ENCODE data around the gene C17orf75. TPM values are rescaled to one million over a fixed set of nuclear protein-coding genes. Genes with fewer than 3 reads are reported as not detected.

The C17orf75 gene
- total and polyA plus RNA-seq, 2 of the 4 experiments (the other 2 are of a cell fraction): 11.5 to 16.1 TPM

GRCh38 chr17:32335046-32335445, 6.9 kb downstream of the C17orf75 start:
- Histone ChIP-seq H3K14ac (replicated peaks; ENCODE audit: low read depth, low read length) (no peak overlapping the region), H3K56ac (ENCODE audit: extremely low read depth, insufficient read depth, low read length) (no peak overlapping the region), H3K27me3 (ENCODE audit: control insufficient read depth, insufficient read depth, low read length) (no peaks in the 10 kb centered on the region), H2AK5ac (ENCODE audit: low read depth, low read length) (no peak overlapping the region), H3K9me3 (ENCODE audit: control insufficient read depth, insufficient read depth, low read length) (no peaks in the 10 kb centered on the region), H2AK9ac (replicated peaks; ENCODE audit: low read depth, low read length, poor library complexity) (no peak overlapping the region), H3K4ac (ENCODE audit: low read depth, low read length) (no peak overlapping the region), H4K8ac (ENCODE audit: low read depth in 2 of 2, low read length in 2 of 2) (no peak overlapping the region), H2BK20ac (ENCODE audit: low read depth, low read length) (no peak overlapping the region), H4K5ac (ENCODE audit: low read depth, low read length) (no peak overlapping the region), H3K79me1 (ENCODE audit: low read depth in 1 of 2, low read length in 2 of 2) (no peaks in the 10 kb centered on the region; a peak in 1 of 4 replicates), H3K36me3 (ENCODE audit: control insufficient read depth, insufficient read depth, low read length) (peaks cover 16% of the 10 kb centered on the region), H3K4me1 (ENCODE audit: control insufficient read depth, insufficient read depth, low read length) (no peaks in the 10 kb centered on the region), H2BK15ac (ENCODE audit: low read depth, low read length) (no peak overlapping the region), H3K4me2 (ENCODE audit: low read depth, low read length) (no peak overlapping the region), H4K20me1 (ENCODE audit: insufficient read depth, low read length) (no peaks in the 10 kb centered on the region), H3K9me1 (ENCODE audit: insufficient read depth, low read length) (peaks cover 7% of the 10 kb centered on the region), H3K18ac (ENCODE audit: low read depth, low read length) (no peak overlapping the region), H3K27ac (ENCODE audit: insufficient read depth, low read length) (no peak overlapping the region), H2AFZ (replicated peaks; ENCODE audit: low read length, poor library complexity) (no peak overlapping the region), H3K4me3 (ENCODE audit: insufficient read depth, low read depth, low read length) (no peak overlapping the region), H2BK5ac (ENCODE audit: low read depth, low read length, poor library complexity, severe bottlenecking) (no peak overlapping the region), H3K23ac (ENCODE audit: low read depth, low read length) (no peak overlapping the region), H2BK120ac (ENCODE audit: low read depth, low read length) (no peak overlapping the region), H3K9ac (ENCODE audit: low read depth, low read length) (no peak overlapping the region), H4K91ac (ENCODE audit: insufficient read depth, low read depth, low read length) (no peak overlapping the region)
- in situ Hi-C loops (cut with MboI; ENCODE audit: low sequenced_read_pairs) (no loop called here), intact Hi-C loops (cut with micrococcal nuclease) (no loop called here), dilution Hi-C loops (cut with HindIII; ENCODE audit: low sequenced_read_pairs, unreplicated experiment) (no loop called here)
- no peak for ATAC-seq (ENCODE audit: low read depth)
- ChIA-PET POLR2A (ENCODE audit: unreplicated experiment) (no interaction called here), CTCF (interaction anchor here (1.1 kb wide), 1 partner anchor 12 kb away, joined by 4 read pairs; no protein-coding TSS in a partner anchor)
- TF ChIP-seq RAD21 (IDR thresholded peaks at IDR 0.05; ENCODE audit: low read length): no peak
- no peak for TF ChIP-seq BHLHE40 (IDR thresholded peaks at IDR 0.05; ENCODE audit: low read depth, low read length)
- TF ChIP-seq MAZ (IDR thresholded peaks at IDR 0.05; ENCODE audit: borderline replicate concordance, low read depth, low read length): no peak
- TF ChIP-seq POLR2A (IDR thresholded peaks at IDR 0.05; ENCODE audit: low read depth, low read length): no peak
- TF ChIP-seq CEBPB (IDR thresholded peaks at IDR 0.05; ENCODE audit: low read depth, low read length): no peak
- no peak for TF ChIP-seq ELK1 (IDR thresholded peaks at IDR 0.05; ENCODE audit: borderline replicate concordance, low read depth, low read length)
- no peak for TF ChIP-seq MAFK (IDR thresholded peaks at IDR 0.05; ENCODE audit: low read depth, low read length)
- no peak for TF ChIP-seq CHD1 (IDR thresholded peaks at IDR 0.05; ENCODE audit: low read depth, low read length)
- TF ChIP-seq CTCF (conservative IDR thresholded peaks at IDR 0.05; ENCODE audit: low read depth, low read length): no peak
- no peak for TF ChIP-seq USF2 (IDR thresholded peaks at IDR 0.05; ENCODE audit: low read depth, low read length)
- no peak for DNase-seq
- BruUV-seq (replicated peaks): no TSS peak
